Osteoblast (primary cell): ENCODE results near the gene BCL2. TPM values are rescaled to one million over a fixed set of nuclear protein-coding genes. Genes with fewer than 3 reads are reported as not detected.

ENCODE experiments used
- DNase-seq: peaks from one replicate; pipeline ENCODE4 v3.0.0; 2011; ENCODE audit warnings: low spot score, mixed read lengths; ENCODE audit not compliant: insufficient read length; ENCODE audit errors: missing footprints
- H2AFZ ChIP-seq: 2 replicates; pipeline ENCODE4 v1.6.0; 2011; ENCODE audit warnings: mild to moderate bottlenecking, low read length
- H3K27ac ChIP-seq: 2 replicates; pipeline ENCODE4 v1.5.1; 2011; ENCODE audit warnings: mild to moderate bottlenecking, low read depth, low read length, moderate library complexity
- H3K27me3 ChIP-seq: 2 replicates; pipeline ENCODE4 v1.6.0; 2012; ENCODE audit warnings: mild to moderate bottlenecking, control low read depth, inconsistent platforms, low read length, moderate library complexity; ENCODE audit not compliant: insufficient read depth
- H3K36me3 ChIP-seq: 2 replicates; pipeline ENCODE4 v1.5.1; 2011; ENCODE audit warnings: mild to moderate bottlenecking, low read length, control low read depth, moderate library complexity; ENCODE audit not compliant: insufficient read depth
- H3K4me1 ChIP-seq: 2 replicates; pipeline ENCODE4 v1.5.1; 2011; ENCODE audit warnings: mild to moderate bottlenecking, low read length, control low read depth, moderate library complexity; ENCODE audit not compliant: insufficient read depth
- H3K4me2 ChIP-seq: 2 replicates; pipeline ENCODE4 v1.6.0; 2011; ENCODE audit warnings: mild to moderate bottlenecking, low read length; ENCODE audit not compliant: insufficient read depth
- H3K4me3 ChIP-seq: fragments of 200-600 bp; sonication (generic); 3 replicates; pipeline ENCODE4 v1.5.1; 2012; ENCODE audit warnings: mild to moderate bottlenecking, low read length, inconsistent platforms; ENCODE audit not compliant: insufficient read depth
- H3K79me2 ChIP-seq: 2 replicates; pipeline ENCODE4 v1.6.0; 2012; ENCODE audit warnings: mild to moderate bottlenecking, low read length, control low read depth, inconsistent platforms; ENCODE audit not compliant: insufficient read depth
- H3K9me3 ChIP-seq: 2 replicates; pipeline ENCODE4 v1.5.1; 2011; ENCODE audit warnings: low read depth, low read length, control low read depth
- H4K20me1 ChIP-seq: 2 replicates; pipeline ENCODE4 v1.6.0; 2012; ENCODE audit warnings: mild to moderate bottlenecking, low read length, control low read depth; ENCODE audit not compliant: insufficient read depth
- total RNA-seq: library from RNA; depleted of rRNA; stranded (reverse); fragments of >200 nt; gene quantifications from 2 replicates; pipeline ENCODE4 v1.2.3, GENCODE V29; 2012
- TF ChIP-seq, protein P1 (sequence below): IDR thresholded peaks from 2 replicates; pipeline ENCODE4 v1.5.1; 2011; ENCODE audit warnings: mild to moderate bottlenecking, low read depth, low read length, moderate library complexity; ENCODE audit errors: extremely low read depth

Gene BCL2
- total RNA-seq, 1 donor, result 11.9 TPM

DNA sequence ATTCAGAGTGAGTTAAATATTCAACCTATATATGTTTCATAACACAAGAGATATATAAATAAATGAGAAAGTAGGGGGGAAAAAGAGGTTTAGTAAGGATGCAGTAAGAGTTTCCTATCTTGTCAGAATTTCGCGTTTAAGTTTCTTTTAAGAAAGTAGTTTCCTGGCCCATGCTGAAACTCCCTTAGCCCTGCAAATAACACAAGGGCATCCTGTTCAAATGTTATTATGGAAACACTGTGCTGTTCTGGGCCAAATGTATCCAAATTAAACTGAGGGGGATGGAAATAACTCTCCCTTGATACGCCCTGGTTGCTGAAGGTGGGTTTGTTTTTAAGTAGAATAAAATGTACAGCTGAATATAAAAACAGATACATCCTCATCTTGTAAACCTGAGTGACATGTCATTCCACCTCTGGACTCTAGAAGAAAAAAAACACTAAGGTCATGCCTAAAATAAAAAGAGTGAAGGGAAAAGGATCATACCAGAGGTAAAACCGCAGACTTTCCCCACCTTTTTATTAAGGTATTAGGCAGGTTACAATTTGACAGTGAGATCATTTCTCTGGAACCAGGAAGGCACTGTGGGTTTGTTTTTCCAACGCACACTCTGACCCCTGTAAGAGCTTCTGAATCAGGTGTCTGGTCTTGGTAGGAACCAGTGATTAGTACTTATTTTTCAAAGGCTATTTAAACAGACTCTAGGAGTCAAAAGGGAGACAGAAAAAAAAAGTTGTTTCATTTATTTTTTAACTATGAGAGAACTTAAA is 16.7 kb downstream of the BCL2 start:
- H3K4me2 ChIP-seq, result no peak overlapping the region
- no peaks in the 10 kb centered on the region for H3K36me3 ChIP-seq
- H2AFZ ChIP-seq, result no peak overlapping the region
- peaks cover 7% of the 10 kb centered on the region for H3K4me1 ChIP-seq
- TF ChIP-seq, protein P1, sequence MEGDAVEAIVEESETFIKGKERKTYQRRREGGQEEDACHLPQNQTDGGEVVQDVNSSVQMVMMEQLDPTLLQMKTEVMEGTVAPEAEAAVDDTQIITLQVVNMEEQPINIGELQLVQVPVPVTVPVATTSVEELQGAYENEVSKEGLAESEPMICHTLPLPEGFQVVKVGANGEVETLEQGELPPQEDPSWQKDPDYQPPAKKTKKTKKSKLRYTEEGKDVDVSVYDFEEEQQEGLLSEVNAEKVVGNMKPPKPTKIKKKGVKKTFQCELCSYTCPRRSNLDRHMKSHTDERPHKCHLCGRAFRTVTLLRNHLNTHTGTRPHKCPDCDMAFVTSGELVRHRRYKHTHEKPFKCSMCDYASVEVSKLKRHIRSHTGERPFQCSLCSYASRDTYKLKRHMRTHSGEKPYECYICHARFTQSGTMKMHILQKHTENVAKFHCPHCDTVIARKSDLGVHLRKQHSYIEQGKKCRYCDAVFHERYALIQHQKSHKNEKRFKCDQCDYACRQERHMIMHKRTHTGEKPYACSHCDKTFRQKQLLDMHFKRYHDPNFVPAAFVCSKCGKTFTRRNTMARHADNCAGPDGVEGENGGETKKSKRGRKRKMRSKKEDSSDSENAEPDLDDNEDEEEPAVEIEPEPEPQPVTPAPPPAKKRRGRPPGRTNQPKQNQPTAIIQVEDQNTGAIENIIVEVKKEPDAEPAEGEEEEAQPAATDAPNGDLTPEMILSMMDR, result no peak
- no peak overlapping the region for H3K4me3 ChIP-seq
- DNase-seq, result no peak
- H3K27ac ChIP-seq, result no peak overlapping the region
- H4K20me1 ChIP-seq, result no peaks in the 10 kb centered on the region
- H3K9me3 ChIP-seq, result no peaks in the 10 kb centered on the region
- no peaks in the 10 kb centered on the region for H3K27me3 ChIP-seq
- no peaks in the 10 kb centered on the region for H3K79me2 ChIP-seq

DNA sequence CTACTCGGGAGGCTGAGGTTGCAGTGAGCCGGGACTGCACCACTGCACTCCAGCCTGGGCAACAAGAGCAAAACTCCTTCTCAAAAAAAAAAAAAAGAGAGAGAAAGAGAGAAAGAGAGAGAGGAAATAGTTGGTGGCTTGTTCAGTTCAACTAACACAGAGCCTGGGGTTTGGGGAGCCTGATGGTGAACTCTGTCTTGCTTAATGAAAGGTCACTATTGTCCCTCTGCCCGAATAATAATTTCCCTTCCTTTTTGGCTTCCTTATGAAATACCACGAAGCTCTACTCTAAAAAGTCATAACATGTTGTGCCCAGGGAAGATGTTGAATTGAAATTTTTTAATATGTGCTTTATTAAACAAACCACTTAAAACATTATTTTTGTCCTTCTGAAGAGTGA is 17.3 kb downstream of the BCL2 start:
- Histone ChIP-seq H3K4me2 (no peak overlapping the region), H3K27ac (no peak overlapping the region), H2AFZ (no peak overlapping the region), H3K36me3 (no peaks in the 10 kb centered on the region), H4K20me1 (no peaks in the 10 kb centered on the region), H3K4me1 (peaks cover 7% of the 10 kb centered on the region), H3K9me3 (no peaks in the 10 kb centered on the region), H3K27me3 (no peaks in the 10 kb centered on the region), H3K79me2 (no peaks in the 10 kb centered on the region), H3K4me3 (no peak overlapping the region)
- TF ChIP-seq, protein P1, result no peak
- DNase-seq, result no peak

DNA sequence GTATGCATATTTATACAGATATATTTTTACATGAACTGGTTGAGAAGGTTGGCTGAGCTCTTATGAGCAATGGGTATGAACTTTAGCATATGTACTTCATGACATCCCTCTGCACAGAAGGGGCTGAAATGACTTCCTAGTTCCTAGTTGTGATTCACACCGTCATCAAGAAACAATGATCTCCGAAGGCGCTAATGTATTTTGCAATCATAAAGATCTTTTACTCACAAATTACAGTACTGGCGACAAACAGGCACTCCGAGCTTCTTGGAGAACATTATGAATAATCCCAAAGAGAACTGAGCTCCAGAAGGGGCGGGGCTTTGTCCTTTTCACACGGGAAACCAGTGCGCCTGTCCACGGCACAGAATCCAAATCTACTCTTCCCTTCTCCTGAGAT is 18.1 kb downstream of the BCL2 start:
- Histone ChIP-seq H3K9me3 (no peaks in the 10 kb centered on the region), H3K27ac (no peak overlapping the region), H2AFZ (no peak overlapping the region), H3K27me3 (no peaks in the 10 kb centered on the region), H3K4me2 (no peak overlapping the region), H3K79me2 (no peaks in the 10 kb centered on the region), H3K36me3 (no peaks in the 10 kb centered on the region), H3K4me3 (no peak overlapping the region), H3K4me1 (peaks cover 7% of the 10 kb centered on the region), H4K20me1 (no peaks in the 10 kb centered on the region)
- TF ChIP-seq, protein P1, result no peak
- no peak for DNase-seq

DNA sequence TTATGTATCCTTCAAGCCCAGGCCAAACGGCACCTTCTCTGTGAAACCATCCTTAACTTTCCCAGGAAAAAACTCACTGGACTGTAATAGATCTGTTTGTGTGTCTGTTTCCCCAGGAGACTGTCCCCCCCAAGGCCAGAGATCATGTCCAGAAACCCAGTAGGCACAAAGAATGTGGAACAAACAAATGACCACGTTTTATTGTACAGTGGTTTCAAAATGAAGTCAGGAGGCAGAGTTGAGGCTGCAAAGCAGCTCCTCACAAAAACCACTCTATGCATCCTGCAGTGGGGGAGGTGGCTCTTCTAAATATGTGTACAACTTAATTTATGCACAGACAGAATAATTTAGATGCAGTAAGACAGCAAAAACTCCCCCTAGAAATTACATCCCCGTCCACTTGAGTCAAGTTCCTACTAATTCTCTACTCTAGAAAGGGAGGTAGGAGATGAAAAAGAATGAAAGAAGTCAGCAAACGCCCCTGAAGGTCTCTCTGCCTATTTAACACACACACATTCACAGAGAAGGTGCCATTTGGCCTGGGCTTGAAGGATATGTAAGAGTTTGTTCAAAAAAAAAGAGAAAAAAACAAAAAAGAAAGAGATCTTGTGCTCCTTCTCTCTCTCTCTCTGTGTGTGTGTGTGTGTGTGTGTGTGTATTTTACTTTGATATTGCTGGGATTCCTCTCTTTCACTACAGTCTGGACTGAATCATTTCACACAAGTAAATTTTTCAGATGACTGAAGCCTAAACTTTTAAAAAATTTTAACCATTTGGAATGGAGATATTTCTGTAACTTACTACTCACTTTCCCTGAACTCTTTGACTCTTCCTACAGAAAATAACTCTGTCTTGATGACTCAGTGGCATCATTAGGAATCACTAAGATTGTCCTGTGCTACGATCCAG is 19.5 kb downstream of the BCL2 start:
- no peaks in the 10 kb centered on the region for H4K20me1 ChIP-seq
- H3K4me2 ChIP-seq, result no peak overlapping the region
- H3K36me3 ChIP-seq, result no peaks in the 10 kb centered on the region
- peaks cover 7% of the 10 kb centered on the region for H3K4me1 ChIP-seq
- no peak for DNase-seq
- no peaks in the 10 kb centered on the region for H3K9me3 ChIP-seq
- H3K4me3 ChIP-seq, result no peak overlapping the region
- no peak overlapping the region for H3K27ac ChIP-seq
- H3K79me2 ChIP-seq, result no peaks in the 10 kb centered on the region
- TF ChIP-seq, protein P1, result no peak
- no peak overlapping the region for H2AFZ ChIP-seq
- no peaks in the 10 kb centered on the region for H3K27me3 ChIP-seq
